Heart right ventricle (tissue), 16 donors: ENCODE measurements around the gene NECTIN1. TPM values are rescaled to one million over a fixed set of nuclear protein-coding genes. Genes with fewer than 3 reads are reported as not detected.

Source experiments
- ATAC-seq, 8 donors: fragments of 200-7000 bp; cut with Tn5 transposase; one replicate each; pipeline ENCODE4 v1.9.1; 2020; ENCODE audit warnings: mild to moderate bottlenecking in 8 of 8, moderate library complexity in 8 of 8, moderate number of reproducible peaks in 1 of 8
- DNase-seq, 2 donors: peaks; one replicate each; pipeline ENCODE4 v3.0.0-alpha.2; 2020
- H3K27ac ChIP-seq, 10 donors: fragments of 200-600 bp; sonication (generic) in 2 of 10; one replicate each; pipeline versions ENCODE4 v1.5.0 to v1.8.0; 2020 to 2022; ENCODE audit warnings: mild to moderate bottlenecking in 3 of 10
- H3K27me3 ChIP-seq, 7 donors: fragments of 200-600 bp; one replicate each; pipeline ENCODE4 v1.8.0; 2021 to 2022; ENCODE audit warnings: mild to moderate bottlenecking in 2 of 7
- H3K36me3 ChIP-seq, 9 donors: fragments of 200-600 bp; sonication (generic) in 1 of 9; one replicate each; pipeline versions ENCODE4 v1.5.0 to v1.8.0; 2020 to 2022; ENCODE audit warnings: mild to moderate bottlenecking in 2 of 9
- H3K4me1 ChIP-seq, 9 donors: fragments of 200-600 bp; sonication (generic) in 1 of 9; one replicate each; pipeline versions ENCODE4 v1.5.0 to v1.8.0; 2020 to 2022; ENCODE audit warnings: mild to moderate bottlenecking in 4 of 9
- H3K4me3 ChIP-seq, 10 donors: fragments of 200-600 bp; sonication (generic) in 2 of 10; one replicate each; pipeline versions ENCODE4 v1.5.0 to v1.8.0; 2020 to 2022; ENCODE audit warnings: mild to moderate bottlenecking in 7 of 10, moderate library complexity in 2 of 10
- H3K9me3 ChIP-seq, 11 donors: fragments of 200-600 bp in 10 of 11; sonication (generic) in 2 of 11; one replicate each; pipeline versions ENCODE4 v1.5.0 to v1.8.0; 2013 to 2022; ENCODE audit warnings: mild to moderate bottlenecking in 2 of 11, control low read depth in 1 of 11, moderate library complexity in 1 of 11
- CTCF ChIP-seq, 9 donors: fragments of 200-600 bp; sonication (generic) in 2 of 9; IDR thresholded peaks; one replicate each; pipeline versions ENCODE4 v1.5.0 to v1.8.0; 2021 to 2022; ENCODE audit warnings: antibody characterized with exemption in 9 of 9, mild to moderate bottlenecking in 5 of 9, moderate library complexity in 1 of 9
- WGBS, 2 donors: extraction: QIAGEN DNeasy Blood & Tissue Kit; methylation state at CpG; one replicate each; pipeline ENCODE4 v1.1.7; 2013; ENCODE audit warnings: inconsistent platforms in 1 of 2; 5-methylcytosine and 5-hydroxymethylcytosine counted together
- intact Hi-C, 10 donors: fragments of 100-400 bp; cut with DNase I; formaldehyde crosslinking; loops; one replicate each; pipeline versions ENCODE4 v1.11.1 to v1.14.2; 2022
- polyA plus RNA-seq, 2 donors: library from polyadenylated mRNA; stranded (reverse); fragments of 200-250 nt; gene quantifications; one replicate each; pipeline ENCODE4 v1.2.3, GENCODE V29; 2013
- total RNA-seq, 10 donors: library from RNA; stranded (reverse); fragmentation: NEBNext Ultra II Directional in 3 of 10; extraction: Animal tissue kit (Norgen Biotek cat#: 25700) in 3 of 10; gene quantifications; one replicate each; pipeline versions ENCODE4 v1.2.1 to v1.2.4, GENCODE V29; 2021 to 2023
- donor health status: Arrhythmogenic right ventricular cardiomyopathy.
- donor health status: ischemic (EF 13 %, LVEDD 7.1; RV severe dilation, severe dysfunction).
- donor health status: healthy with polysubstance abuse.
- donor health status: DM: no; HTN: yes; CAD: no.
- donor health status: DM: no; HTN: no; CAD: no.
- donor health status: ischemic (EF 25% LVEDD 6.9; RV normal size, moderate dysfunction).
- donor health status: ischemic (EF 25% LVEDD 5.7; RV mildly dilated, moderate dysfunction).
- donor health status: healthy.
- donor health status: DM: yes; HTN: yes; CAD: no.
- donor health status: Ischemic cardiomyopathy.
- donor health status: ischemic (EF 35%, LVEDD 5.7; RV mildly dilated, moderate dysfunction).
- donor health status: nonischemic (EF 11% LVEDD 7.7; RV severe dilation, severe dysfunction).
- donor health status: DM: yes; HTN: yes; CAD: no.
- donor health status: PGD.
- donor health status: ischemic (EF 29% LVEDD 5.4; RV normal size, mild dysfunction).
- donor health status: nonischemic (EF 23%, LVEDD 6.1; RV moderate dilation, normal function).

NECTIN1 gene
- total and polyA plus RNA-seq, 12 donors = 4.0 to 22.8 (median 10.4) TPM

- peak in 1 of 8 donors; percentile 17 for ATAC-seq
- 88% methylated on average over 22 of the region's 22 CpGs for WGBS, 2 donors
Observed at GRCh38 chr11:119652907-119653659, 75.9 kb downstream of the NECTIN1 start.

GRCh38 chr11:119651802-119652584, 77.0 kb downstream of the NECTIN1 start:
- intact Hi-C loops = loop anchor here in 1 of 10 donors (10.0 kb wide), 1 partner anchor 363 kb away; no protein-coding TSS in a partner anchor
- ATAC-seq (peak in 4 of 8 donors; percentile 44 to 72 (median 48)), DNase-seq (no peak)
- Histone ChIP-seq H3K9me3 (no peaks in the 10 kb centered on the region), H3K4me1 (peaks cover 0 to 9% (median 0%) of the 10 kb centered on the region in 9 donors), H3K27me3 (no peaks in the 10 kb centered on the region), H3K27ac (no peak overlapping the region), H3K36me3 (no peaks in the 10 kb centered on the region), H3K4me3 (no peak overlapping the region)
- TF ChIP-seq CTCF (IDR thresholded peaks at IDR 0.05) = no peak
- 61 to 70% methylated on average over 12 of the region's 12 CpGs for WGBS, 2 donors

More at GRCh38 chr11:119652907-119653659, 75.9 kb downstream of the NECTIN1 start:
- intact Hi-C loops = loop anchor here in 1 of 10 donors (10.0 kb wide), 1 partner anchor 362 kb away; no protein-coding TSS in a partner anchor
- no peaks in the 10 kb centered on the region for H3K27me3 ChIP-seq
- no peak overlapping the region for H3K27ac ChIP-seq
- no peak for TF ChIP-seq CTCF (IDR thresholded peaks at IDR 0.05)
- H3K4me1 ChIP-seq = peaks cover 0 to 9% (median 0%) of the 10 kb centered on the region in 9 donors
- DNase-seq = no peak
- no peak overlapping the region for H3K4me3 ChIP-seq
- H3K9me3 ChIP-seq = no peaks in the 10 kb centered on the region
- H3K36me3 ChIP-seq = no peaks in the 10 kb centered on the region

GRCh38 chr11:119650251-119650650, 78.7 kb downstream of the NECTIN1 start:
- no peaks in the 10 kb centered on the region for H3K27me3 ChIP-seq

More at GRCh38 chr11:119650251-119650650, 78.7 kb downstream of the NECTIN1 start:
- Histone ChIP-seq H3K4me3 (no peak overlapping the region), H3K27ac (no peak overlapping the region), H3K9me3 (no peaks in the 10 kb centered on the region), H3K4me1 (peaks cover 0 to 9% (median 0%) of the 10 kb centered on the region in 9 donors), H3K36me3 (no peaks in the 10 kb centered on the region)
- WGBS, 2 donors = 68 to 73% methylated on average over 6 of the region's 6 CpGs
- ATAC-seq = no peak
- intact Hi-C loops = loop anchor here in 1 of 10 donors (10.0 kb wide), 1 partner anchor 365 kb away; no protein-coding TSS in a partner anchor
- TF ChIP-seq CTCF (IDR thresholded peaks at IDR 0.05) = no peak
- no peak for DNase-seq
